Suprapubic skin (tissue), 4 donors: Measurements from ENCODE around the gene RNF19B. TPM values are rescaled to one million over a fixed set of nuclear protein-coding genes. Genes with fewer than 3 reads are reported as not detected.

Experiments used
- DNase-seq, 2 donors: peaks; one replicate each; pipeline ENCODE4 v3.0.0-alpha.2; 2019; ENCODE audit warnings: low spot score in 2 of 2
- H3K27ac ChIP-seq: fragments of 200-600 bp; sonication (generic); one replicate; pipeline ENCODE4 v1.5.1; 2019
- H3K27me3 ChIP-seq: fragments of 200-600 bp; sonication (generic); one replicate; pipeline ENCODE4 v1.5.1; 2019
- H3K36me3 ChIP-seq: fragments of 200-600 bp; sonication (generic); one replicate; pipeline ENCODE4 v1.5.1; 2019
- H3K4me1 ChIP-seq: fragments of 200-600 bp; sonication (generic); one replicate; pipeline ENCODE4 v1.5.1; 2019
- H3K4me3 ChIP-seq: fragments of 200-600 bp; sonication (generic); one replicate; pipeline ENCODE4 v1.5.1; 2019; ENCODE audit warnings: mild to moderate bottlenecking
- H3K9me3 ChIP-seq: fragments of 200-600 bp; sonication (generic); one replicate; pipeline ENCODE4 v1.5.1; 2019
- EP300 ChIP-seq: sonication (generic); formaldehyde crosslinking; IDR thresholded peaks from one replicate; pipeline ENCODE4 v1.6.1; 2017; ENCODE audit warnings: antibody characterized with exemption
- POLR2A ChIP-seq, 2 donors: fragments of 450-650 bp; IDR thresholded peaks; one replicate each; pipeline ENCODE4 v1.6.1; 2017; ENCODE audit warnings: antibody characterized with exemption in 2 of 2, mild to moderate bottlenecking in 2 of 2, moderate library complexity in 2 of 2
- POLR2AphosphoS5 ChIP-seq, 3 donors: sonication (generic); formaldehyde crosslinking; IDR thresholded peaks; one replicate each; pipeline ENCODE4 v1.6.1; 2017; ENCODE audit warnings: antibody characterized with exemption in 3 of 3
- WGBS: methylation state at CpG from one replicate; pipeline ENCODE4 v1.1.5; 2018; 5-methylcytosine and 5-hydroxymethylcytosine counted together
- total RNA-seq, 4 donors: library from RNA; depleted of rRNA; stranded (reverse); fragments of >200 nt; gene quantifications; one replicate each; pipeline ENCODE4 v1.1.0, GENCODE V29; 2016
- TF ChIP-seq, protein P1 (sequence below), 2 donors: fragments of 200-600 bp in 1 of 2; fragments of 450-650 bp in 1 of 2; sonication (generic) in 1 of 2; IDR thresholded peaks; one replicate each; pipeline ENCODE4 v1.5.1; 2016 to 2019; ENCODE audit warnings: antibody characterized with exemption in 2 of 2, mild to moderate bottlenecking in 1 of 2, moderate library complexity in 1 of 2

RNF19B gene, protein sequence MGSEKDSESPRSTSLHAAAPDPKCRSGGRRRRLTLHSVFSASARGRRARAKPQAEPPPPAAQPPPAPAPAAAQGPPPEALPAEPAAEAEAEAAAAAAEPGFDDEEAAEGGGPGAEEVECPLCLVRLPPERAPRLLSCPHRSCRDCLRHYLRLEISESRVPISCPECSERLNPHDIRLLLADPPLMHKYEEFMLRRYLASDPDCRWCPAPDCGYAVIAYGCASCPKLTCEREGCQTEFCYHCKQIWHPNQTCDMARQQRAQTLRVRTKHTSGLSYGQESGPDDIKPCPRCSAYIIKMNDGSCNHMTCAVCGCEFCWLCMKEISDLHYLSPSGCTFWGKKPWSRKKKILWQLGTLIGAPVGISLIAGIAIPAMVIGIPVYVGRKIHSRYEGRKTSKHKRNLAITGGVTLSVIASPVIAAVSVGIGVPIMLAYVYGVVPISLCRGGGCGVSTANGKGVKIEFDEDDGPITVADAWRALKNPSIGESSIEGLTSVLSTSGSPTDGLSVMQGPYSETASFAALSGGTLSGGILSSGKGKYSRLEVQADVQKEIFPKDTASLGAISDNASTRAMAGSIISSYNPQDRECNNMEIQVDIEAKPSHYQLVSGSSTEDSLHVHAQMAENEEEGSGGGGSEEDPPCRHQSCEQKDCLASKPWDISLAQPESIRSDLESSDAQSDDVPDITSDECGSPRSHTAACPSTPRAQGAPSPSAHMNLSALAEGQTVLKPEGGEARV
- 10 to 100 TPM; 33.1 to 55.5 (median 43.0) TPM for total RNA-seq

DNA sequence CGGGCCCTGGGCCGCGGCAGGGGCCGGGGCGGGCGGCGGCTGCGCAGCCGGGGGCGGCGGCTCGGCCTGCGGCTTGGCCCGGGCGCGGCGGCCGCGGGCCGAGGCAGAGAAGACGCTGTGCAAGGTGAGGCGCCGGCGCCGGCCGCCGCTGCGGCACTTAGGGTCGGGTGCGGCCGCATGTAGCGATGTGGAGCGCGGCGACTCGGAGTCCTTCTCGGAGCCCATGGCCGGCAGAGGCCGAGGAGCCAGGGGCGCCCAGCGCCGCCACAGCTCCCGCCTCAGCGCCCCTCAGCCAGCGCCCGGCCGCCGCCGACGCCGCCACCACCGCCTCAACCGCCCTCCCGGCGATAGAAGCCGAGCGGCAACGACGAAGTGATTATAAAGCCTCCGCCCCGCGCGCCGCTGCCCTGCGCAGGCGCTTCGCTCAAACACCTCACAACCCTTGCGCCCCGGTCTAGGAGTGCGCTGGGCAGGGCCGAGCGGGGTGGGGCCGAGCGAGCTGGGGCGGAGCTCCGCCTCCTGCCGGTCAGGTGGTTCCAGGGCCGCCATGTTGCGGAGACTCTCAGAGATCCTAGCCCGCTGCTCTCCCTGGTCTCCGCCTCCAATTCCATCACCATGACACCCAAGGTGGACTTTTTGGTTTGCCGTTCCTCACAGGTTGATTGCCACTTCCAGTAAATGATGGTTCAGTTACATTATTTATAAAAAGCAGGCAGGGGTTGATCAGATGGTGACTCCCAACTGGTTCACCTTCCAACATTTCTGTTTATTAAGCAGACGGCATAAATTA lies at the start of gene RNF19B:
Gene RNF19B (minus strand): TSS at position 349 of the 790 bp plus-strand sequence. CDS start 124 bp downstream, at position 225.
- WGBS, result 3% methylated on average over 34 of the region's 83 CpGs

DNA sequence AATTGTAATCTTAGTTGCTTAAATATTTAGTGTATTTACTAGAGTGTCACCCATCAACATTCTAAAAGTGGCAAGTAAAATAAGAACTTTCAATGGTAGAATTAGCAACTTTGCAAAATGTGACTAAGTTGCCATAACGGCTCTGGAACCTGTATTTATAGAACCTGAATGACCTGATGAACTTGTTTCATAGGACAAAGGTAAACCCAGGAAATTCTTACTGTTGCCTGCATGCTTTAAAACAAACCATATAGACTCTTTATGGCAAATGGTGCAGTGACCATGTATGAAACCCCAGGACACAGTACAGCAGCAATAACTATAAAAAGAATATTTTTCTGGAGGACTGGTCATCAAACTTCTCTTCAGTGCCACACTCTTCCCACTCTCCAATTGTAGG lies 49.2 kb upstream of the RNF19B start:
- TF ChIP-seq POLR2AphosphoS5 (IDR thresholded peaks at IDR 0.05), result no peak
- peaks cover 48% of the 10 kb centered on the region for H3K36me3 ChIP-seq
- 46% methylated on average over 1 of the region's 1 CpG for WGBS
- peaks cover 41% of the 10 kb centered on the region for H3K4me1 ChIP-seq
- DNase-seq, result no peak
- no peak overlapping the region for H3K4me3 ChIP-seq
- H3K27ac ChIP-seq, result no peak overlapping the region
- no peaks in the 10 kb centered on the region for H3K27me3 ChIP-seq
- H3K9me3 ChIP-seq, result no peaks in the 10 kb centered on the region

More for the DNA sequence above, at the start of gene RNF19B:
- Histone ChIP-seq H3K4me3 (peak within 1 kb of the TSS; percentile 72), H3K9me3 (no peaks in the 10 kb centered on the region), H3K36me3 (no peaks in the 10 kb centered on the region), H3K27ac (peak within 1 kb of the TSS; percentile 98), H3K4me1 (peaks cover 37% of the 10 kb centered on the region), H3K27me3 (no peaks in the 10 kb centered on the region)
- TF ChIP-seq POLR2A (IDR thresholded peaks at IDR 0.05) (peak; percentile 97 to 98), EP300 (no peak), POLR2AphosphoS5 (IDR thresholded peaks at IDR 0.05) (peak in 2 of 3 donors; percentile 86 to 95)
- TF ChIP-seq, protein P1, sequence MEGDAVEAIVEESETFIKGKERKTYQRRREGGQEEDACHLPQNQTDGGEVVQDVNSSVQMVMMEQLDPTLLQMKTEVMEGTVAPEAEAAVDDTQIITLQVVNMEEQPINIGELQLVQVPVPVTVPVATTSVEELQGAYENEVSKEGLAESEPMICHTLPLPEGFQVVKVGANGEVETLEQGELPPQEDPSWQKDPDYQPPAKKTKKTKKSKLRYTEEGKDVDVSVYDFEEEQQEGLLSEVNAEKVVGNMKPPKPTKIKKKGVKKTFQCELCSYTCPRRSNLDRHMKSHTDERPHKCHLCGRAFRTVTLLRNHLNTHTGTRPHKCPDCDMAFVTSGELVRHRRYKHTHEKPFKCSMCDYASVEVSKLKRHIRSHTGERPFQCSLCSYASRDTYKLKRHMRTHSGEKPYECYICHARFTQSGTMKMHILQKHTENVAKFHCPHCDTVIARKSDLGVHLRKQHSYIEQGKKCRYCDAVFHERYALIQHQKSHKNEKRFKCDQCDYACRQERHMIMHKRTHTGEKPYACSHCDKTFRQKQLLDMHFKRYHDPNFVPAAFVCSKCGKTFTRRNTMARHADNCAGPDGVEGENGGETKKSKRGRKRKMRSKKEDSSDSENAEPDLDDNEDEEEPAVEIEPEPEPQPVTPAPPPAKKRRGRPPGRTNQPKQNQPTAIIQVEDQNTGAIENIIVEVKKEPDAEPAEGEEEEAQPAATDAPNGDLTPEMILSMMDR (IDR thresholded peaks at IDR 0.05), result peak in 1 of 2 donors; percentile 13
- DNase-seq, result peak; percentile 96

DNA sequence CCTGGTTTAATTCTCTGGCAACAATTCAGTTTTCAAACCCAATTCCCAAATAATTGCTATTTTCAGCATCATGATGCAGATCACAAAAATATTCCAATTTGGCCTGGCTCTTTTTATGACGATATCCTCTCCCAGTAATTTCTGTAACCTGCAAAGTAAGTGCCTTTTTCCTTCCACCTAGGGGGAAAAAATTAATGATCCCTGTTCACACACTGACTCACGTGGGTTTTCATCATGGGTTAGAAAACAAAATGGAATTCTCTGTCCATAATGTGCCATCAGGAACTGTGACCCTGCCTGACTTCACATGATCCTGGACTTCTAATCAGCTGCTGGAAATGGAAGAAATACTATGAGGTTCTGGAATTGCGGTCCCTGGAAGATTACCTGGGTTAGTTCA lies 47.6 kb upstream of the RNF19B start:
- 52% methylated on average over 3 of the region's 3 CpGs for WGBS
- DNase-seq, result no peak
- H3K4me3 ChIP-seq, result no peak overlapping the region
- H3K36me3 ChIP-seq, result peaks cover 34% of the 10 kb centered on the region
- TF ChIP-seq POLR2A (IDR thresholded peaks at IDR 0.05) (no peak), EP300 (no peak), POLR2AphosphoS5 (IDR thresholded peaks at IDR 0.05) (no peak)
- TF ChIP-seq, protein P1 (IDR thresholded peaks at IDR 0.05), result no peak
- H3K4me1 ChIP-seq, result peaks cover 57% of the 10 kb centered on the region
- peak overlapping the region; percentile 69 for H3K27ac ChIP-seq
- H3K9me3 ChIP-seq, result no peaks in the 10 kb centered on the region
- no peaks in the 10 kb centered on the region for H3K27me3 ChIP-seq

DNA sequence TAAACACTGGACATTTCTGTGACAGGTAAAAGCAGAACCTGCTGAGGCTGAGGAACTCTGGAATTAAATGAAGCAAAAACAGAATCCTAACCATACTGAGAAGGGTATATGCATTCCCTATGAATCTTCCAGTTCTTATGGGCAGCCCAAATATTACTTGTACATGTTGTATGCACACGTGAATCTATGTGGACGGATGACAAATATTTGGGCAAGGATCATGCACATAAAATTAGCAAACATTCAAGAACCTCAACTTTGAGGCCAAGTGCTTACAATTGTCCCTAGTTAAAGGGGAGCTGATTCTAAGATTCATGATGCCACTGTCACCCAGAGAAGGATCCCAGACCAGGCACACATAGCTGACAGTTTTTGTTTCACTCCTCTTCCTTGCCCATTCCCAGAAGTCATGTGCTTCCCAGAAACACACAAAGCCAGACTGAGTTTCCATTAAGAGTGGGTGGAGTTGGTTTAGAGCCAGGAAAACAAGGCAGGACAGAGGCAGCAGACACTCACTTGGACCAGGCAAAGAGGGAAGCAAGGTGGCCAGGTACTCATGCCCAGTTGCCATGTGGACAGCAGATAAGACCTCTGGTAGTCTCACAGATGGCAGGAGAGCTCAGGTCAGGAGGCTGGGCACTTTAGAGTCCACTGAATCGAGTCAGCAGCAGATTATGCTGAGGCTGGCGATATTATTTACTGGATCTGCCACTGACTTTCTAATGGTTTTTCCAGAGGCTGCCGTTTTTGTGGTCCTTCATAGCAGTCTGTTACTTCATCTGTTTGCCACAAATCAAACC lies 46.5 kb upstream of the RNF19B start:
- H3K36me3 ChIP-seq, result peaks cover 34% of the 10 kb centered on the region
- 25% methylated on average over 5 of the region's 5 CpGs for WGBS
- no peak for TF ChIP-seq EP300
- peak in 2 of 3 donors; percentile 25 to 31 for TF ChIP-seq POLR2AphosphoS5 (IDR thresholded peaks at IDR 0.05)
- H3K4me3 ChIP-seq, result no peak overlapping the region
- peak in 1 of 2 donors; percentile 68 for DNase-seq
- H3K4me1 ChIP-seq, result peaks cover 63% of the 10 kb centered on the region
- no peaks in the 10 kb centered on the region for H3K27me3 ChIP-seq
- H3K27ac ChIP-seq, result peak overlapping the region; percentile 69
- H3K9me3 ChIP-seq, result no peaks in the 10 kb centered on the region

DNA sequence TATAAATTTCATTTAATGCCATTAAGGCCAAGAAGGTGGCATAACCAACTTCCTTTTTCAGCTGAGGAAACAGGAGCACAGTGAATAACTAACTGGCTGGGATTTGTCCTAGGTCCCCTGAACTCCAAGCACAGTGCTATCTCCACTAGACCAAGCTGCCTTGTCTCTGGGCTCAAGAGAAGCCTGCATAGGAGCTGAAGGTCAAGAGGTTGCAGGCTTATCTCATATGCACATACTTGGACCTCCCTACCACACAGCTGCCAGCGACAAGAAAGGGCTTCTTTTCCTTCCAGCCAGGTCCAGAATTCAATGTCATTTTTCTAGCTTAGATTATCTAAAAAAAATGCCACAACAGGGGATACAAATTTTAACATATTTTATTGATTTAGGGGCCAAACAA lies 45.0 kb upstream of the RNF19B start:
- Histone ChIP-seq H3K27me3 (no peaks in the 10 kb centered on the region), H3K4me3 (no peak overlapping the region), H3K27ac (no peak overlapping the region), H3K4me1 (peaks cover 72% of the 10 kb centered on the region), H3K36me3 (peaks cover 33% of the 10 kb centered on the region), H3K9me3 (no peaks in the 10 kb centered on the region)
- WGBS, result 76% methylated on average over 1 of the region's 1 CpG
- no peak for DNase-seq
- TF ChIP-seq EP300, result no peak
- TF ChIP-seq POLR2A (IDR thresholded peaks at IDR 0.05), result no peak
- TF ChIP-seq, protein P1 (IDR thresholded peaks at IDR 0.05), result no peak
- no peak for TF ChIP-seq POLR2AphosphoS5 (IDR thresholded peaks at IDR 0.05)
